K562 (cell line): ENCODE measurements around the gene DUSP10. TPM values are rescaled to one million over a fixed set of nuclear protein-coding genes. Genes with fewer than 3 reads are reported as not detected.
A peak's percentile ranks its signal among the peaks of the same experiment; 100 is the strongest.

Experiments used
- ATAC-seq: fragments of 200-7000 bp; cut with Tn5 transposase; 3 replicates; pipeline ENCODE4 v1.9.1; 2020; ENCODE audit warnings: moderate library complexity
- BruUV-seq: library from RNA; stranded (reverse); fragments of 400-500 nt; replicated peaks from 2 replicates; lab custom pipeline; 2021; lab: Mats Ljungman, UMichigan
- CTCF ChIA-PET: fragments of 300-600 bp; formaldehyde crosslinking; extraction: SDS; loops from one replicate; lab custom pipeline; 2021; ENCODE audit warnings: low intra/inter-chr PET ratio; lab: Yijun Ruan, JAX
- POLR2A ChIA-PET: fragments of 300-600, 350-650 bp; sonication (Branson Sonifier 250); formaldehyde crosslinking; extraction: SDS; loops from one replicate; lab custom pipeline; 2021; ENCODE audit warnings: antibody characterized with exemption, inconsistent platforms; lab: Yijun Ruan, JAX
- DNase-seq, 4 experiments: peaks; one replicate each; pipeline versions ENCODE4 v3.0.0 to v3.0.0-alpha.2; 2011 to 2018; ENCODE audit warnings: low spot score in 3 of 4, mixed read lengths in 3 of 4; ENCODE audit errors: extremely low read depth in 1 of 4
- FAIRE-seq: peaks from 2 replicates; lab custom pipeline; 2011; peaks lifted over from hg19 to GRCh38; lab: Jason Lieb, UNC
- H2AFZ ChIP-seq: 2 replicates; pipeline ENCODE4 v1.6.0; 2011; ENCODE audit warnings: low read depth, low read length, control low read depth, inconsistent platforms
- H3K27ac ChIP-seq: fragments of 200-600 bp; 3 replicates; pipeline ENCODE4 v1.8.0; 2011; ENCODE audit warnings: low read depth, mild to moderate bottlenecking, control low read depth, inconsistent platforms, low read length, moderate library complexity, mixed read lengths; ENCODE audit errors: extremely low read depth
- H3K27me3 ChIP-seq, 2 experiments: fragments of 300-600 bp in 1 of 2; 2 replicates in 1 of 2; 3 replicates in 1 of 2; pipeline versions ENCODE4 v1.6.0 to v1.8.0; 2011; ENCODE audit warnings: inconsistent platforms in 2 of 2, low read length in 2 of 2, mild to moderate bottlenecking in 1 of 2, mixed read lengths in 1 of 2, moderate library complexity in 1 of 2; ENCODE audit not compliant: control insufficient read depth in 2 of 2, insufficient read depth in 2 of 2
- H3K36me3 ChIP-seq: fragments of 300-600 bp; 3 replicates; pipeline ENCODE4 v1.8.0; 2011; ENCODE audit warnings: mild to moderate bottlenecking, low read length, inconsistent platforms; ENCODE audit not compliant: control insufficient read depth, insufficient read depth
- H3K4me1 ChIP-seq, 2 experiments: fragments of 200-600 bp in 1 of 2; replicated peaks in 1 of 2; 2 replicates in 1 of 2; 3 replicates in 1 of 2; pipeline versions ENCODE4 v1.5.1 to v1.8.0; 2011; ENCODE audit warnings: inconsistent platforms in 2 of 2, low read length in 2 of 2, mild to moderate bottlenecking in 1 of 2, mixed read lengths in 1 of 2, moderate library complexity in 1 of 2; ENCODE audit not compliant: control insufficient read depth in 2 of 2, insufficient read depth in 2 of 2
- H3K4me2 ChIP-seq: 2 replicates; pipeline ENCODE4 v1.6.1; 2011; ENCODE audit warnings: low read length, control low read depth, inconsistent platforms, mixed read lengths; ENCODE audit not compliant: insufficient read depth
- H3K4me3 ChIP-seq: fragments of 200-600 bp; sonication (generic), shearing (Covaris generic); 2 replicates; pipeline ENCODE4 v1.5.1; 2016; ENCODE audit warnings: control low read depth, inconsistent platforms
- H3K79me2 ChIP-seq: fragments of 200-600 bp; 3 replicates; pipeline ENCODE4 v1.8.0; 2011; ENCODE audit warnings: low read length, inconsistent platforms; ENCODE audit not compliant: control insufficient read depth, insufficient read depth
- H3K9ac ChIP-seq, 2 experiments: 2 replicates each; pipeline versions ENCODE4 v1.6.0 to v1.6.1; 2011; ENCODE audit warnings: low read depth in 2 of 2, low read length in 2 of 2, control low read depth in 1 of 2, inconsistent platforms in 1 of 2, mild to moderate bottlenecking in 1 of 2, mixed read lengths in 1 of 2; ENCODE audit not compliant: insufficient read depth in 1 of 2
- H3K9me1 ChIP-seq: one replicate; pipeline ENCODE4 v1.6.0; 2011; ENCODE audit warnings: inconsistent platforms, mild to moderate bottlenecking, low read length, moderate library complexity; ENCODE audit not compliant: control insufficient read depth, insufficient read depth
- H3K9me3 ChIP-seq: replicated peaks from 2 replicates; pipeline ENCODE4 v1.5.1; 2011; ENCODE audit warnings: low read depth, low read length, inconsistent platforms; ENCODE audit not compliant: control insufficient read depth, insufficient read depth
- H4K20me1 ChIP-seq: replicated peaks from 2 replicates; pipeline ENCODE4 v1.6.1; 2011; ENCODE audit warnings: low read length, inconsistent platforms, mixed read lengths; ENCODE audit not compliant: control insufficient read depth, insufficient read depth
- CEBPG ChIP-seq, 3 experiments: fragments of 200-800 bp in 1 of 3; sonication (Bioruptor generic) in 1 of 3; sonication (generic) in 1 of 3; formaldehyde crosslinking in 1 of 3; IDR thresholded peaks in 2 of 3; conservative IDR thresholded peaks in 1 of 3; 2 replicates each; pipeline versions ENCODE4 v1.6.1 to v1.8.0; 2016 to 2022; ENCODE audit warnings: missing compliant biosample characterization in 2 of 3, missing genetic modification characterization in 2 of 3, mild to moderate bottlenecking in 1 of 3, missing genetic modification reagents in 1 of 3
- CREB5 ChIP-seq: fragments of 250-450 bp; sonication (Bioruptor Pico); IDR thresholded peaks from 2 replicates; pipeline ENCODE4 v1.5.0; 2020; ENCODE audit warnings: mild to moderate bottlenecking
- IFI16 ChIP-seq: fragments of 250-450 bp; sonication (Bioruptor Pico); IDR thresholded peaks from 2 replicates; pipeline ENCODE4 v2.1.2; 2022; ENCODE audit warnings: mild to moderate bottlenecking, inconsistent platforms
- NFXL1 ChIP-seq: fragments of 450-650 bp; formaldehyde crosslinking; IDR thresholded peaks from 2 replicates; pipeline ENCODE4 v1.4.0; 2021; ENCODE audit warnings: mild to moderate bottlenecking
- RAD21 ChIP-seq, 2 experiments: fragments of 250-450 bp in 1 of 2; fragments of 450-650 bp in 1 of 2; sonication (Bioruptor Pico) in 1 of 2; formaldehyde crosslinking in 1 of 2; IDR thresholded peaks in 1 of 2; conservative IDR thresholded peaks in 1 of 2; 2 replicates each; pipeline versions ENCODE4 v1.4.0 to v1.8.0; 2020 to 2022; ENCODE audit warnings: mild to moderate bottlenecking in 2 of 2, moderate library complexity in 1 of 2
- SP1 ChIP-seq: sonication (generic); formaldehyde crosslinking; IDR thresholded peaks from 2 replicates; pipeline ENCODE4 v1.8.1; 2022; ENCODE audit warnings: mild to moderate bottlenecking, missing genetic modification reagents
- ZKSCAN3 ChIP-seq: fragments of 250-450 bp; sonication (Bioruptor Pico); IDR thresholded peaks from 2 replicates; pipeline ENCODE4 v1.4.0; 2020
- ZNF384 ChIP-seq: IDR thresholded peaks from 2 replicates; pipeline ENCODE4 v1.6.1; 2012; ENCODE audit warnings: low read depth, low read length, improper control_type of control experiment
- ZNF639 ChIP-seq, 2 experiments: fragments of 200-800 bp in 1 of 2; sonication (Bioruptor generic) in 1 of 2; sonication (generic) in 1 of 2; formaldehyde crosslinking in 1 of 2; IDR thresholded peaks in 1 of 2; conservative IDR thresholded peaks in 1 of 2; 2 replicates each; pipeline versions ENCODE4 v1.5.0 to v1.6.1; 2016 to 2020; ENCODE audit warnings: missing compliant biosample characterization in 1 of 2, missing genetic modification characterization in 1 of 2, missing genetic modification reagents in 1 of 2
- WGBS: fragments of 100-300 bp; shearing (Covaris generic); methylation state at CpG from one replicate; pipeline ENCODE4 v1.1.6; 2016; ENCODE audit warnings: low coverage, mixed read lengths; ENCODE audit not compliant: insufficient coverage; ENCODE audit errors: missing lambda C conversion rate; 5-methylcytosine and 5-hydroxymethylcytosine counted together
- in situ Hi-C: fragments of 300-500 bp; cut with MboI; formaldehyde crosslinking; loops from 4 replicates; pipeline ENCODE4 v1.15.0; 2018; ENCODE audit warnings: inconsistent platforms, mixed read lengths
- intact Hi-C: fragments of 100-400 bp; cut with micrococcal nuclease; formaldehyde crosslinking; loops from 2 replicates; pipeline ENCODE4 v1.14.2; 2022
- polyA plus RNA-seq, 8 experiments: library from polyadenylated mRNA; depleted of rRNA in 4 of 8; stranded (reverse) in 5 of 8; unstranded in 3 of 8; fragments of >200 nt; fragmentation: Nextera tagmentation in 2 of 8; fragmentation: Illumina TruSeq in 1 of 8; extraction: Ambion mirVana in 2 of 8; extraction: Trizol in 1 of 8; gene quantifications; 2 replicates each; pipeline versions ENCODE4 v1.2.1 to v1.2.3, GENCODE V29; 2011 to 2014; ENCODE audit warnings: inconsistent platforms in 1 of 8, missing spikeins in 1 of 8
- total RNA-seq, 7 experiments: library from RNA; depleted of rRNA in 6 of 7; stranded (reverse); fragments of >200 nt in 6 of 7; fragmentation: Illumina TruSeq in 2 of 7; extraction: Trizol in 2 of 7; gene quantifications; 2 replicates each; pipeline versions ENCODE4 v1.2.1 to v1.2.3, GENCODE V29; 2011 to 2021; ENCODE audit warnings: low replicate concordance in 1 of 7
- TF ChIP-seq, protein P1 (sequence below): fragments of 450-650 bp; IDR thresholded peaks from 2 replicates; pipeline ENCODE4 v1.6.1; 2017; ENCODE audit warnings: antibody characterized with exemption, mild to moderate bottlenecking
- TF ChIP-seq, protein P2 (sequence below), 2 experiments: fragments of 250-450 bp in 1 of 2; fragments of 450-650 bp in 1 of 2; sonication (Bioruptor Pico) in 1 of 2; IDR thresholded peaks; 2 replicates each; pipeline versions ENCODE4 v1.6.1 to v1.8.0; 2016 to 2021; ENCODE audit warnings: mild to moderate bottlenecking in 2 of 2, moderate library complexity in 2 of 2, missing compliant biosample characterization in 1 of 2, missing genetic modification characterization in 1 of 2

DUSP10 gene
- total and polyA plus RNA-seq, 9 of the 15 experiments (the other 6 are each of a cell fraction or from before 2014, with no cell fraction given) = 1.7 to 8.3 (median 6.1) TPM

GRCh38 chr1:221687836-221688487 lies 53.9 kb downstream of the DUSP10 start:
- no peak for FAIRE-seq
- TF ChIP-seq CEBPG (CRISPR knock-in tag; IDR thresholded peaks at IDR 0.05) (no peak), CEBPG (tag; conservative IDR thresholded peaks at IDR 0.05 in 1 of 2, IDR thresholded peaks at IDR 0.05 in 1 of 2) (peak in 1 of 2 experiments; percentile 50; a peak in 1 of 4 replicates), ZKSCAN3 (no peak), NFXL1 (CRISPR knock-in tag) (no peak), IFI16 (CRISPR knock-in tag) (no peak), SP1 (CRISPR knock-in tag) (no peak), CREB5 (no peak), RAD21 (CRISPR knock-in tag; conservative IDR thresholded peaks at IDR 0.05 in 1 of 2, IDR thresholded peaks at IDR 0.05 in 1 of 2) (no peak), ZNF384 (no peak), ZNF639 (CRISPR knock-in tag; conservative IDR thresholded peaks at IDR 0.05 in 1 of 2, IDR thresholded peaks at IDR 0.05 in 1 of 2) (peak in 1 of 2 experiments; percentile 59; a peak in 1 of 4 replicates)
- TF ChIP-seq, protein P1, sequence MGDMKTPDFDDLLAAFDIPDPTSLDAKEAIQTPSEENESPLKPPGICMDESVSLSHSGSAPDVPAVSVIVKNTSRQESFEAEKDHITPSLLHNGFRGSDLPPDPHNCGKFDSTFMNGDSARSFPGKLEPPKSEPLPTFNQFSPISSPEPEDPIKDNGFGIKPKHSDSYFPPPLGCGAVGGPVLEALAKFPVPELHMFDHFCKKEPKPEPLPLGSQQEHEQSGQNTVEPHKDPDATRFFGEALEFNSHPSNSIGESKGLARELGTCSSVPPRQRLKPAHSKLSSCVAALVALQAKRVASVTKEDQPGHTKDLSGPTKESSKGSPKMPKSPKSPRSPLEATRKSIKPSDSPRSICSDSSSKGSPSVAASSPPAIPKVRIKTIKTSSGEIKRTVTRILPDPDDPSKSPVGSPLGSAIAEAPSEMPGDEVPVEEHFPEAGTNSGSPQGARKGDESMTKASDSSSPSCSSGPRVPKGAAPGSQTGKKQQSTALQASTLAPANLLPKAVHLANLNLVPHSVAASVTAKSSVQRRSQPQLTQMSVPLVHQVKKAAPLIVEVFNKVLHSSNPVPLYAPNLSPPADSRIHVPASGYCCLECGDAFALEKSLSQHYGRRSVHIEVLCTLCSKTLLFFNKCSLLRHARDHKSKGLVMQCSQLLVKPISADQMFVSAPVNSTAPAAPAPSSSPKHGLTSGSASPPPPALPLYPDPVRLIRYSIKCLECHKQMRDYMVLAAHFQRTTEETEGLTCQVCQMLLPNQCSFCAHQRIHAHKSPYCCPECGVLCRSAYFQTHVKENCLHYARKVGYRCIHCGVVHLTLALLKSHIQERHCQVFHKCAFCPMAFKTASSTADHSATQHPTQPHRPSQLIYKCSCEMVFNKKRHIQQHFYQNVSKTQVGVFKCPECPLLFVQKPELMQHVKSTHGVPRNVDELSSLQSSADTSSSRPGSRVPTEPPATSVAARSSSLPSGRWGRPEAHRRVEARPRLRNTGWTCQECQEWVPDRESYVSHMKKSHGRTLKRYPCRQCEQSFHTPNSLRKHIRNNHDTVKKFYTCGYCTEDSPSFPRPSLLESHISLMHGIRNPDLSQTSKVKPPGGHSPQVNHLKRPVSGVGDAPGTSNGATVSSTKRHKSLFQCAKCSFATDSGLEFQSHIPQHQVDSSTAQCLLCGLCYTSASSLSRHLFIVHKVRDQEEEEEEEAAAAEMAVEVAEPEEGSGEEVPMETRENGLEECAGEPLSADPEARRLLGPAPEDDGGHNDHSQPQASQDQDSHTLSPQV = no peak
- TF ChIP-seq, protein P2, sequence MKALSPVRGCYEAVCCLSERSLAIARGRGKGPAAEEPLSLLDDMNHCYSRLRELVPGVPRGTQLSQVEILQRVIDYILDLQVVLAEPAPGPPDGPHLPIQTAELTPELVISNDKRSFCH (CRISPR knock-in tag; IDR thresholded peaks at IDR 0.05) = no peak
- TF ChIP-seq, protein P2 (tag; IDR thresholded peaks at IDR 0.05) = peak; percentile 57; the same call in 1 of the 2 replicates

More at GRCh38 chr1:221687836-221688487, 53.9 kb downstream of the DUSP10 start:
- Histone ChIP-seq H3K4me3 (no peak overlapping the region), H3K27me3 (no peaks in the 10 kb centered on the region; a peak in 1 of 5 replicates), H3K9ac (no peak overlapping the region), H3K36me3 (no peaks in the 10 kb centered on the region), H4K20me1 (no peaks in the 10 kb centered on the region), H3K9me1 (no peaks in the 10 kb centered on the region), H3K4me2 (no peak overlapping the region), H3K79me2 (no peaks in the 10 kb centered on the region), H3K9me3 (no peaks in the 10 kb centered on the region), H2AFZ (peak overlapping the region; percentile 47), H3K4me1 (peaks cover 0 to 16% of the 10 kb centered on the region in 2 experiments; a peak in 2 of 5 replicates), H3K27ac (peak overlapping the region; percentile 18; the same call in 1 of the 3 replicates)
- no TSS peak for BruUV-seq
- DNase-seq (no peak), ATAC-seq (peak; percentile 61)
- WGBS = 29% methylated on average over 4 of the region's 4 CpGs
- ChIA-PET POLR2A (no interaction called here), CTCF (interaction anchor here (0.6 kb wide), 1 partner anchor 766 kb away, joined by 3 read pairs; no protein-coding TSS in a partner anchor)
- intact Hi-C loops (no loop called here), in situ Hi-C loops (no loop called here)
